GM19099 (cell line): ENCODE results near the gene MVP.

Source experiments
- POLR2A ChIP-seq: IDR thresholded peaks from 3 replicates; pipeline ENCODE4 v1.6.1; 2011; ENCODE audit warnings: low read depth; ENCODE audit not compliant: insufficient read length; ENCODE audit errors: extremely low read depth

MVP gene

GRCh38 chr16:29811896-29812665 lies 8.2 kb upstream of the MVP start, which contains the start of gene PRRT2:
PRRT2 (plus strand) TSS chr16:29812193; CDS start chr16:29813055, 862 bp downstream.
- no peak for TF ChIP-seq POLR2A

- TF ChIP-seq POLR2A = no peak
These were observed 7.3 kb upstream of the MVP start for GRCh38 chr16:29812754-29813643.

- no peak for TF ChIP-seq POLR2A
These were observed 6.4 kb upstream of the MVP start for GRCh38 chr16:29813644-29814562.

DNA sequence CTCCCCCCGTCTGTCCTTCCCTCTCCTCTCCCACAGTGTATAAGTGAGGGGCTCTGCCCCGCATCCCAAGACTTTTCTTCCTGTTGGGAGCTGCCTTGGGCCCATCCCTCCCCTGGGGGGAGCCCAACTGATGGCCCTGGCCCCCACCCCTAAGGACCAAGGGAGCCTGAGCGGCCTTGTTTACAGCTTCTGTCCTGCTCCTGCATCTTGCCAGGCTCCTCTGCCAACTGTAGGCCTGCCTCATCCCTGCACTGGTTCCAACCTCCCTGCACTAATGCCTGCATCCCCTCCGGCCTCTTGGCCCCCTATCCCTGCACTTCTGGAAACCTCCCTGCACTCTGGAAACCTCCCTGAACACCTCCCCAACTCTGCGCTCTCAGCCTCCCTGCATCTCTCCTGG lies 5.7 kb upstream of the MVP start:
- no peak for TF ChIP-seq POLR2A

DNA sequence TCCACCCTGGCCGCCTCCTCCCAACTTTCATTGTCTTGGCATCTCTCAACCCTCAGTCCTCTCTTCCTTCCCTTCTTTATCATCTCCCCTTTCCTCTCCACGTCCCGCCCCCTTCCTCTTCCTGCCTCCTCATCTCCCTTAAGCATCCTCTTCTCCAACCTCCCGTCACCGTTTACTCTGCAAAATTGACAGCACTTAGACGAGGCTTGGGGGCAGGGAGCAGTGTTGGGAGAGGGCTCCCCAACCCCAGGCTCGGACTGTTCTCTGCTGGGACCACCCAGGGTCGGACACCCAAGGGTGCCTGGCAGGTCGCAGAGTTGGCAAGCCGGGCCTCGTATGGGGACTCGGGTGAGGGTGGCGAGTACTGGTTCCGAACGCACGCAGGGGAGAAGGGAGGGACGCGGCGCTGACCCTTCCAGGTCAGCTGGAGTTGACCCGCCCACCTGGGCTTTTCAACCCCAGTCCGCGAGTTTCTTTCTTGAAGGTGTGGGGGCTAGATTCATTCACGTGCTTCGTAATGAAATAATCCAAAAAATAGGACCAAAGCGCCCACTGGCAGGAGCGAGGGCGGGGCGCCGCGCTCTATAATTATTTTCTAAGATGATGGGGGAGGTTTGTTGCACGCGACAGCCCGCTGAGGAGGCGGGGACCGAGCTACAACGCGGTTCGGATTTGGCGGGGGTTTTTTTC lies 5.1 kb upstream of the MVP start:
- TF ChIP-seq POLR2A = no peak

DNA sequence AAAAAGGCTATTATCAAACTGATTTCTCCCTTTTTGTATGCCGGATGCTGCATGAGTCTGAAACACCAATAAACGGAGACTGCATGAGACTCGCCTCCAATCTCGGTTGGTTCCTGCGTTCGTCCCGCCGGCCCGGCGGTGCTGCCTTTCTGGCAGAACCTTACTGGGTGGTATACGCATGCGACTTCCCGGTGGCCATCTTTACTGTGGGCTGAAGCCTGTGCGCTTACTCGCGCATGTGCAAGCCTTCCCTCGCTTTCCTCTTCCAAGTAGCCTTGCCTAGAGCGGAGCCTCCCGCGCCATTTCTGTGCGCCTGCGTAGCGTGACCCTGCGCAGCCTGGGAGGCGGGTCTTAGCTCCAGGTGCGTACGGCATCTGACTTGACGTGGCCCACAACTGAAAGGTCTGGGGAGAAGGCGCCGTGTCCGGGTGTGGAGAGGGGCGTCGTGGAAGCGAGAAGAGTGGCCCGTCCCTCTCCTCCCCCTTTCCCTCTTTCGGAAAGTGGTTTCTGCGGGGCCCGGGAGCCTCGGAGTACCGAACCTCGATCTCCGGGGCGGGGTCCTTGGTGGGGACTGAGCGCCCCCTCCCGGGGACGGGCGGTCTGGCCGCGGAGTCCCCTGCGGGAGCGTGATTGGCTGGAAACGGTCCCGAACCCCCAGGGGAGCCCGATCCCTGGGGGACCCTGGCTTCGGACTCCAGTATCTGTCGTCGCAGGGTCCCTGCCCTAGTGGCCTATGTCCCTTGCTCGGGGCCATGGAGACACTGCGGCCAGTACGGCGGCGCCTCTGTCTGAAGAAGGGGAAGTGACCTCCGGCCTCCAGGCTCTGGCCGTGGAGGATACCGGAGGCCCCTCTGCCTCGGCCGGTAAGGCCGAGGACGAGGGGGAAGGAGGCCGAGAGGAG lies 4.2 kb upstream of the MVP start, which contains the start of gene PAGR1:
PAGR1 (plus strand) TSS at position 360 of the 901 bp plus-strand sequence; CDS start at position 734, 374 bp downstream.
- TF ChIP-seq POLR2A = peak; percentile 90

- no peak for TF ChIP-seq POLR2A
These were observed 3.4 kb upstream of the MVP start for GRCh38 chr16:29816694-29817441.

DNA sequence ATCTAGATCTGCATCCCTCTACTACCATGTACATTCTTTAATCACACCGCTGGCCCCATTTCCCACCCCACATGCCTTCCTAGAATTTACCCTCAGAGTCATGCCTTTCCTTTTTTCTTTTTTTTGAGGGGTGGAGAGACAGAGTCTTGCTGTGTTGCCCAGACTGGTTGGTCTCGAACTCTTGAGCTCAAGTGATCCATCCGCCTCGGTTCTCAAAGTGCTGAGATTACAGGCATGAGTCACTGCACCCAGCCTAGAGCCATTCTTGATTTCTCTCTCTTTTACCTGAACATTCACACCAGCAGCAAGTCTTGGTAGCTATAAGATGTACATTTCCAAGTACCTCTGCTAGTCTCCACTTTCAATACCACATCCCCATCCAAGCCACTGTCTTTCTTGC lies 2.2 kb upstream of the MVP start:
- TF ChIP-seq POLR2A = no peak

DNA sequence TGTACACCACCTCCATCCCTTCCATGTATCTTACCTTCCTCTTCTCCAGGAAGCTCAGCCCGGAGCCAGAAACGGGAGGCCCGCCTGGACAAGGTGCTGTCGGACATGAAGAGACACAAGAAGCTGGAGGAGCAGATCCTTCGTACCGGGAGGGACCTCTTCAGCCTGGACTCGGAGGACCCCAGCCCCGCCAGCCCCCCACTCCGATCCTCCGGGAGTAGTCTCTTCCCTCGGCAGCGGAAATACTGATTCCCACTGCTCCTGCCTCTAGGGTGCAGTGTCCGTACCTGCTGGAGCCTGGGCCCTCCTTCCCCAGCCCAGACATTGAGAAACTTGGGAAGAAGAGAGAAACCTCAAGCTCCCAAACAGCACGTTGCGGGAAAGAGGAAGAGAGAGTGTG lies 756 bp upstream of the MVP start:
- no peak for TF ChIP-seq POLR2A

DNA sequence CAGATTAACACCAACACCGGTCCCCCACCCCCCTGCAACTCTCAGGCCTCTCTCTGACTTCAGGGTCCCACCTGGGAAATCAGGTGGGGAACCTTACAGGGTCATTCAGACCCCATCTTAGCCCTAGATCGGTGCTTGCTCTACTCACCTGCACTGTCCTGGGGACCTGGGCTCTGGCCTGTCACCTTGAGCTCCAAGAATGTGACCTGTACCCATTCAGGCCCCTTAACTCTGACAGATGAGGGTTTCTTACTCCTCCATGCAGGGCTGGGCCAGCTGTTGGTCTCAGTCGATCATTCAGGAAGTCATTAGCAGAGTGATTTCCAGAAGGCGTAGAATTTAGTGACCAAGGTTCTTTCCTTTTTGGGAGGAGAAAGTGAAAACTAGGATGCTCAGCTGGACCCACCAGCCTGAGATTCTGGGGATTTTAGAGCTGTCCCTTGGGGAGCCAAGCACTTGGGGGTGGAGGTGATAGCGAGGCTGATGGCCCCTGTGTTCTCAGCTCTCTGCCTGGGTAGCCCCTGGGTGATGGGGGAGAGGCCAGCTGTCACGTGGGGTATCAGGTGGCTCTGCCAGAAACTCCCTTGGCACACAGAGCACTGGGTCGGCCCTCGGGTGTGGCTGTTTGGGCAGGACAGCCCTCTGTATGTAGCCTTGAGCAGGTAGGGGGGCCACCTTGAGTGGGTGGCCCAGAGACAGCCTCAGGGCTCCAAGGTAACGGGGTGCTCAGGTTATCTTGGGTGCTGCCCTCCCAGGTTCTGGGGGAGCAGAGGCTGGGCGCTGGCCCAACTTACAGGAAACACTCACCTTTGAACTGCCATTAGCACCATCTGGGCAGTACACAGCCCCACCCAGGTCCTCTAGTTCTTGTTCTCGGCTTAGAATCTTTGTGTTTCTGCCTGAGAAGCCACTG lies 724 bp downstream of the MVP start:
- peak; percentile 74 for TF ChIP-seq POLR2A

DNA sequence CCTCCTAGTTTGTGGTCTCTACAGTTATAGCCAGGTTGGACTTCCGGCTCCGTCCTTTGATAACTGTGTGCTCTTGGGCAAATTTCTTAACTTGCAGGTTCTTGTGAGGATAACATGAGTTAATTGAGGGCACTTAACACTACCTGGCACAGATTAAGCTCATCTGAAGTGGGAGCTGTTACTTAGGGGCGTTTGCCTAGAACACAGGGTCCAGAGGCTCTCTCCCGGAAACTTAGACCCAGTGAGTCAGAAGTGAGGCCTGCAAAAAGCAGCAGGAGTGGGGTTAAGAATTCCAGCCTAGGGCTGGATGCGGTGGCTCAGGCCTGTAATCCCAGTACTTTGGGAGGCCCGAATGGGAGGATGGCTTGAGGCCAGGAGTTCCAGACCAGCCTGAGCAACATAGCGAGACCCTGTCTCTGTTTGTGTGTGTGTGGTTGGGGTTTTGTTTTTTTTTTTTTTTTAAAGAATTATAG lies 1.4 kb downstream of the MVP start:
- no peak for TF ChIP-seq POLR2A
